ENCODE measurements around the gene KCNN2.

- TF ChIP-seq PATZ1 (tag by site-specific recombination; IDR thresholded peaks at IDR 0.05) (no peak), CTCF (tag by site-specific recombination; IDR thresholded peaks at IDR 0.05) (no peak), ZNF600 (tag by site-specific recombination; IDR thresholded peaks at IDR 0.05) (no peak), SP3 (tag by site-specific recombination; IDR thresholded peaks at IDR 0.05) (no peak), REST (tag by site-specific recombination; IDR thresholded peaks at IDR 0.05) (no peak), ZNF10 (tag by site-specific recombination; IDR thresholded peaks at IDR 0.05) (no peak)
Observed at GRCh38 chr5:114458726-114459125, 96.9 kb downstream of the KCNN2 start.
